GM12875 (cell line): ENCODE results near the gene GIGYF2.

ENCODE experiments used
- H3K4me3 ChIP-seq: one replicate; pipeline ENCODE4 v1.5.1; 2011; ENCODE audit warnings: low read depth, low read length, control low read depth
- TF ChIP-seq, protein P1 (sequence below): IDR thresholded peaks from 2 replicates; pipeline ENCODE4 v1.5.1; 2011; ENCODE audit warnings: low read depth, mild to moderate bottlenecking, control low read depth, inconsistent platforms, low read length, moderate library complexity, borderline replicate concordance; ENCODE audit not compliant: insufficient read depth

The GIGYF2 gene

DNA sequence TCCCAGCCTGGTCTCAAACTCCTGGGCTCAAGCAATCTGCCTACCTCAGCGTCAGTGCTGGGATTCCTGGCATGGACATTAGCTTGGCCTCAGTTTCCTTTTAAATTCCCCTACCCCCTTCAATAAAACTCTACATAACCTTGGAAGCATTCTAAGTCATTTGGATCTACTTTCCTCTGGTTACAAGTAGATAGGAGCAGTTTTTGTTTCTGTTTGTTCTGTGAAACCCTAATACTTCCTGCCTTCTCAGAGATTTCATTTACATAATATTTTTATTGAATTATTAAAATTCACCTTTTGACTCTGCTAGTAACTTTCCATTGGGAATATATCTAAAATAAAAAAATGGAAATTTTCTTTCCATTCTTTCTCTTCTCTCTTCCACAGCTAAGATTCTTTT is 25.9 kb downstream of the GIGYF2 start:
- no peak overlapping the region for H3K4me3 ChIP-seq
- TF ChIP-seq, protein P1, sequence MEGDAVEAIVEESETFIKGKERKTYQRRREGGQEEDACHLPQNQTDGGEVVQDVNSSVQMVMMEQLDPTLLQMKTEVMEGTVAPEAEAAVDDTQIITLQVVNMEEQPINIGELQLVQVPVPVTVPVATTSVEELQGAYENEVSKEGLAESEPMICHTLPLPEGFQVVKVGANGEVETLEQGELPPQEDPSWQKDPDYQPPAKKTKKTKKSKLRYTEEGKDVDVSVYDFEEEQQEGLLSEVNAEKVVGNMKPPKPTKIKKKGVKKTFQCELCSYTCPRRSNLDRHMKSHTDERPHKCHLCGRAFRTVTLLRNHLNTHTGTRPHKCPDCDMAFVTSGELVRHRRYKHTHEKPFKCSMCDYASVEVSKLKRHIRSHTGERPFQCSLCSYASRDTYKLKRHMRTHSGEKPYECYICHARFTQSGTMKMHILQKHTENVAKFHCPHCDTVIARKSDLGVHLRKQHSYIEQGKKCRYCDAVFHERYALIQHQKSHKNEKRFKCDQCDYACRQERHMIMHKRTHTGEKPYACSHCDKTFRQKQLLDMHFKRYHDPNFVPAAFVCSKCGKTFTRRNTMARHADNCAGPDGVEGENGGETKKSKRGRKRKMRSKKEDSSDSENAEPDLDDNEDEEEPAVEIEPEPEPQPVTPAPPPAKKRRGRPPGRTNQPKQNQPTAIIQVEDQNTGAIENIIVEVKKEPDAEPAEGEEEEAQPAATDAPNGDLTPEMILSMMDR = no peak

DNA sequence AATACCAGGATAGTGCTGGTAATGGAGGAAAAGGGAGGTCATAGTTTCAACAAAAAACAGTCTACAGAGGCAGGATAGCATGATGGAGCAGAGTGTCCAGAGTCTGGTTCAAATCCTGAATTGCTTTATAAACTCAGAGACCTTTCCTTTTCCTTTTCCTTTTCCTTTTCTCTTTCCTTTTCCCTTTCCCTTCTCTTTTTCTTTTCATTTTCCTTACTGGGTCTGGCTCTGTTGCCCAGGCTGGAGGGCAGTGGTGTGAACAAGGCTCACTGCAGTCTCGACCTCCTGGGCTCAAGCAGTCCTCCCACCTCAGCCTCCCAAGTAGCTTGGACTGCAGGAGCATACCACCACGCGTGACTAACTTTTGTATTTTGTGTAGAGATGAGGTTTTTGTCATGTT is 31.7 kb downstream of the GIGYF2 start:
- H3K4me3 ChIP-seq = no peak overlapping the region
- TF ChIP-seq, protein P1 = no peak

DNA sequence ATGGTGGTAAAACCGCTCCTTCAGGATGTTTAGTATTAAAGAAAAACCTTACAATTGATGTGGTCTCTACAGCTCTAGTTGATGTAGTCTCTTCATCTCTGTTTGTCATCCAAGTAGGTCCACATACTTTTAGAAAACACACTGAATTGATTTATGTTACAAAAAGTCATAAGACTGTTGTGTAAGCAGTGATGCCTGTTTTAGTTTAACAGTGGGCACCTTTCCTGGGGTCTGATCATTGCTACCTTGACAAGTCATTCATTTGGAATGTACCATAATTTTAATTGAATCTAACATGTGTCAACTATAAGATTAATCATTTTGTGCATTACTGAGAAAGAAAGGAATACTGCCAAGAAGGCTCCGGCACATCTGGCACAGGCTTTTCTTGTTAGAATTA is 34.3 kb downstream of the GIGYF2 start:
- TF ChIP-seq, protein P1 = no peak
- no peak overlapping the region for H3K4me3 ChIP-seq

DNA sequence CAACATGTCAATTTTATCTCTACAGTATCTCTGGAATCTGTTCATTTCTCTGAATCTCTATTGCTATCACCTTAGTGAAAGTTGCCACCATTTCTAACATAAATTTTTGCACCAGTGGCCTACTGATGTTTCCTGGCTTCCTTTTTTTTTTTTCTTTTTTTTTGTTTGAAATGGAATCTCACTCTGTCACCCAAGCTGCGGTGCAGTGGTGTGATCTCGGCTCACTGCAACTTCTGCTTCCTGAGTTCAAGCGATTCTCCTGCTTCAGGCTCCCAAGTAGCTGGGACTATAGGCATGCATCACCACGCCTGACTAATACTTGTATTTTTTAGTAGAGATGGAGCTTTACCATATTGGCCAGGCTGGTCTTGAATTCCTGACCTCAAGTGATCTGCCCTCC is 44.2 kb downstream of the GIGYF2 start:
- H3K4me3 ChIP-seq = no peak overlapping the region
- TF ChIP-seq, protein P1 = no peak

DNA sequence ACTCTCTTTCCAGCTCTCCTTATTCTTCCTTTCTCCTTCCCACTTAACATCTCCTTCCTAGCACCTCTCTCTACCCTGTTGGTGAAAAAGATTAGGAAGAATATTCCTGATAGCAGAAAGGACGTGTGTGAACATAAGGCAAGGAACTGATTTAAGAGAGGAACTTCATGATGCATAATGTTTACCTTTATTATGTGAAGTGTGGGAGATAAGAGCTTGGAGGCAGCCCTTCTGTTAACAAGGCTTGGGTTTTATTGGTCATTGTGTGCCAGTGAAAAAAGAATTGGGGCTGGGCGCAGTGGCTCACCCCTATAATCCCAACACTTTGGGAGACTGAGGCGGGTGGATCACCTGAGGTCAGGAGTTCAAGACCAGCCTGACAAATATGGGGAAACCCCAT is 44.8 kb downstream of the GIGYF2 start:
- no peak overlapping the region for H3K4me3 ChIP-seq
- TF ChIP-seq, protein P1 = no peak

DNA sequence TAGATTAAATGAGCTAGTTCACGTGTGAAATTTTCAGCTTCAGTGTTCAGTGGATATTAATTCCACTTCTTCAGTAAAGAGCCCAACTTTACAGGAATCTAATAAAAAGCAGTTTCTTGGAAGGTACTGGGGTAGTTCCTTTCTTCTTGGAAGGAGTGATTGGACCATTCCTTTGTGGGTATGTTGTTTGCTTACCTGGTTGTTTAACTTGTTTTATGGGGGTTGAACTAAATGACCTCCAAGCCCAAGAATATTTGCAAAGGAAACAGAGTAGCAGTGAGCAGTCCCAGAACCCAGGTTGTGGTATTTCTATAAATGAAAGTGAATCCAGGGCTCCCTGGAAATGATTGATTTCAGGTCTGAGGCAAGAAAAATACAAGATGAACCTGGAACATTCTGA is 47.8 kb downstream of the GIGYF2 start:
- TF ChIP-seq, protein P1 = no peak

DNA sequence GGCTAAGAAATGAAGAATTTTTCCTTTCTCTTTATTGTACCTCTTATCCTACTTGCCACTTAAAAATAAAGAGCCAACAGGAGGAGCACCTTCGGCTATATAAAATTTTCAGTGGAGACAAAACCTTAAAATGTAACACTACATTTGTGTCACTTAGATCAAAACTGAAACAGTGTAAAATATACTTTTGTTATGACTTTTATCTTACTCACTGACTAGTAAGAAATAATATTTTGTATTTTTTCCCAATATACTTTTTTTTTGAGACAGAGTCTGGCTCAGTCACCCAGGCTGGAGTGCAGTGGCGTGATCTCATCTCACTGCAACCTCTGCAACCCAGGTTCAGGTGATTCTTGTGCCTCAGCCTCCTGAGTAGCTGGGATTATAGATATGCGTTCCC is 50.9 kb downstream of the GIGYF2 start:
- TF ChIP-seq, protein P1 = no peak
- H3K4me3 ChIP-seq = no peak overlapping the region

More for the DNA sequence above, 47.8 kb downstream of the GIGYF2 start:
- H3K4me3 ChIP-seq = no peak overlapping the region
